Measurements from ENCODE around the gene ARVCF. TPM values are rescaled to one million over a fixed set of nuclear protein-coding genes. Genes with fewer than 3 reads are reported as not detected.

ARVCF gene
- total and polyA plus RNA-seq, 8 donors = 18.2 to 40.3 (median 24.4) TPM

DNA sequence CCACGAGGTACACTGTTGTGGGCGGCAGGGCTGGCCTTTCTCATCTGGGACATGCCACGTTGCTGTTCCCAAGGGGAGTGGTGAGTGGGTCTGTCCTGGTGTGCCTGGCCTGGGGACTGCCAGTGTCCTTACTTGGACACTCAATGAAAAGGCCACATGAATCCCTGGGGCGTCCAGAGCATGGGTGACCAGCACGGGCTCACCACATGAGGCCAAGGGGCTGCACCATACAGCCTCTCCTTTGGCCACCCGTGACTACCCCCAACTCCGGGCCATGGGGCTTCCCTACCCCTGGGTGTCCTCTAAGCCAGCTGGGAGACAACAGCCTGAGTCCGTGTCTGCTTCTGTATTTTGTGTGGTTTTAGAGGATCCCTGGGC is 54.8 kb downstream of the ARVCF start:
- H3K4me3 ChIP-seq = no peak overlapping the region
- H3K27me3 ChIP-seq = no peaks in the 10 kb centered on the region

DNA sequence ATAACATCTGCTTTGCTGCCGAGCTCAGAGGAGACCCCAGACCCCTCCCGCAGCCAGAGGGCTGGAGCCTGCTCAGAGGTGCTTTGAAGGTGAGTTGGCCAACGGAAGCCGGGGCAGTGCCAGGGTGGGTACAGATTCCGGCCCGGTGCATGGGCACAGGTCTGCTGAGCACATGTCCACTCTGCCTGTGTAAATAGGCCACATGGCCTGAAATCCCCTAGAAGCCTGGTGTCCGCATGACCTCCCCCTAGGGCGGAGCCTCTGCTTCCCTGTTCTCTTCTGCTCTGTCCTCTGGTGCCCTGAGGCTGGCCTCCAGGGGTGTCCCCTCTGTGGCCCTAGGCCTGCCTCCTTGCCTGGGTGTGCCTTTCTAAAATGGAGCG is 55.4 kb downstream of the ARVCF start:
- no peak for ATAC-seq
- TF ChIP-seq, protein P1, sequence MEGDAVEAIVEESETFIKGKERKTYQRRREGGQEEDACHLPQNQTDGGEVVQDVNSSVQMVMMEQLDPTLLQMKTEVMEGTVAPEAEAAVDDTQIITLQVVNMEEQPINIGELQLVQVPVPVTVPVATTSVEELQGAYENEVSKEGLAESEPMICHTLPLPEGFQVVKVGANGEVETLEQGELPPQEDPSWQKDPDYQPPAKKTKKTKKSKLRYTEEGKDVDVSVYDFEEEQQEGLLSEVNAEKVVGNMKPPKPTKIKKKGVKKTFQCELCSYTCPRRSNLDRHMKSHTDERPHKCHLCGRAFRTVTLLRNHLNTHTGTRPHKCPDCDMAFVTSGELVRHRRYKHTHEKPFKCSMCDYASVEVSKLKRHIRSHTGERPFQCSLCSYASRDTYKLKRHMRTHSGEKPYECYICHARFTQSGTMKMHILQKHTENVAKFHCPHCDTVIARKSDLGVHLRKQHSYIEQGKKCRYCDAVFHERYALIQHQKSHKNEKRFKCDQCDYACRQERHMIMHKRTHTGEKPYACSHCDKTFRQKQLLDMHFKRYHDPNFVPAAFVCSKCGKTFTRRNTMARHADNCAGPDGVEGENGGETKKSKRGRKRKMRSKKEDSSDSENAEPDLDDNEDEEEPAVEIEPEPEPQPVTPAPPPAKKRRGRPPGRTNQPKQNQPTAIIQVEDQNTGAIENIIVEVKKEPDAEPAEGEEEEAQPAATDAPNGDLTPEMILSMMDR (IDR thresholded peaks at IDR 0.05) = no peak
- Histone ChIP-seq H3K27me3 (no peaks in the 10 kb centered on the region), H3K27ac (no peak overlapping the region), H3K9me3 (no peaks in the 10 kb centered on the region), H3K4me1 (peaks cover 20 to 32% of the 10 kb centered on the region in 2 donors), H3K4me3 (no peak overlapping the region), H3K36me3 (peaks cover 0 to 29% of the 10 kb centered on the region in 2 donors)
- peak in 1 of 4 donors; percentile 53 for DNase-seq
- intact Hi-C loops (cut with DNase I) = no loop called here

More for the DNA sequence above, 54.8 kb downstream of the ARVCF start:
- Histone ChIP-seq H3K36me3 (peaks cover 0 to 36% of the 10 kb centered on the region in 2 donors), H3K9me3 (no peaks in the 10 kb centered on the region), H3K4me1 (peaks cover 20 to 32% of the 10 kb centered on the region in 2 donors), H3K27ac (no peak overlapping the region)
- peak in 1 of 4 donors; percentile 42 for DNase-seq
- no peak for ATAC-seq
- TF ChIP-seq, protein P1 (IDR thresholded peaks at IDR 0.05) = no peak
- intact Hi-C loops (cut with DNase I) = no loop called here

DNA sequence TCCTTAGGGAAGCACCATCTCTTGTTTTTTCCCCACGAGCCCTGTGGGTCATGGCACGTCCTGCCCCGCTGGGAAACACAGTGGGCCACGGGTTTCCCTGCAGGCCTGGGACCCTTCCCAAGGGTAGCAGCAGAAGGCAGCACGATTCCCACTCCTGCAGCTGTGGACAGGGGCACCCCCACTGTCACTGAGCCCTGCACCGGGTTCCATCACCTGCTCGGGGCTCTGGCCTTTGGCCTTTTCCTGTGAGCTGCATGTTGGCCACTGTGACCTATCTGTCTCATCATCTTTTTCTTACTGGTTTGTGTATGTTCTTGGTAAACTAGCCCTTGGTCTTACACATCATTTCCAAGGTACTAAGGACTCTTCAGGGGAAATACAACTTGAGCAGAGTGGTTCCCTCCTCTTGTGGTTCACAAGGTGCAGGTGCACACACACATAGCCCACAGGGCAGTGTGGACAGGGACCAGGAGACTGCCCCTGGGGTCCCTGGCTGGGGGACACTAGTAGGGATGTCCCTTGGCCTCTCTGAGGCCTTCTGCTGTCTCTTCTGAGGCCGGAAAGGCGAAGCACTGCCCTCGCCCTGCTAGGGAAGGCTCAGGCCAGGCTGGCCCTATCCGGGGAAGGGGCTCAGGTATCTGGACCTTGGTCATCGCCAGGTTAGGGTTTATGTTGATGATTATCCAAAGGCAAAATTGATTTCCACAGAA is 56.0 kb downstream of the ARVCF start:
- Histone ChIP-seq H3K36me3 (peaks cover 0 to 27% of the 10 kb centered on the region in 2 donors), H3K4me3 (no peak overlapping the region), H3K27me3 (no peaks in the 10 kb centered on the region), H3K9me3 (no peaks in the 10 kb centered on the region), H3K4me1 (peaks cover 20 to 32% of the 10 kb centered on the region in 2 donors), H3K27ac (no peak overlapping the region)
- intact Hi-C loops (cut with DNase I) = no loop called here
- TF ChIP-seq, protein P1 (IDR thresholded peaks at IDR 0.05) = no peak
- ATAC-seq (no peak), DNase-seq (peak in 1 of 4 donors; percentile 43)

- intact Hi-C loops (cut with DNase I) = no loop called here
- H3K4me1 ChIP-seq = peaks cover 20 to 36% of the 10 kb centered on the region in 2 donors
- H3K27ac ChIP-seq = no peak overlapping the region
- TF ChIP-seq, protein P1 (IDR thresholded peaks at IDR 0.05) = no peak
- H3K9me3 ChIP-seq = no peaks in the 10 kb centered on the region
- ATAC-seq = no peak
- H3K36me3 ChIP-seq = peaks cover 0 to 21% of the 10 kb centered on the region in 2 donors
- peak overlapping the region in 1 of 2 donors; percentile 4 for H3K4me3 ChIP-seq
- peak in 1 of 4 donors; percentile 61 for DNase-seq
- no peaks in the 10 kb centered on the region for H3K27me3 ChIP-seq
Measured at GRCh38 chr22:19959587-19960490, 56.8 kb downstream of the ARVCF start.
